Measurements from ENCODE around the gene DCST1. TPM values are rescaled to one million over a fixed set of nuclear protein-coding genes. Genes with fewer than 3 reads are reported as not detected.

DCST1 gene
- total RNA-seq, 1 experiment from 2014 or later: not detected

DNA sequence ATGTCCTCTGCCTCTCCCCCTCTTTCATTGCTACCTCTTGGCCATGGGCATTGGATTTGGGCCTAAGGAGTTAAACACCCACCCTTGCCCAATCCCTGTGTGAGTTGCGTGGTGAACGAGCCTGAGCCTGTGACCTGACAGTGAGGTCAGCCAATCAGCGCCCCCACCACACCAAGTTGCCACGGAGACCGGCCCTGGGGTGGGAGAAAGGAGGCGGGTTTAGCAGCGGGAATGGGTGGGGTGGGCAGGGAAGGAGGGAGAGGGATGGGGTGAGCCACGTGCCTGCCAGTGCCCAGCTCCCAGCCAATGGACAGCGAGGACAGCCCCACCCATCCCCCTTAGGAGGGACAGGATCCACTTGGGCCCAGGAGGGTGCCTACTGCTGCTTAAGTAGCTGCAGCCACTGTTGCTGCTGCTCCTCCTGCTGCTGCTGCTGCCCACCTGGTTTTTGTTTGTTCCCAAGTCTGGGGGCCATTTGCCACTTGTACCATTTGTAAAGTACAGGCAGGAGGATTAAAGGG, 21.5 kb upstream of the DCST1 start:
- H3K4me3 ChIP-seq (ENCODE audit: low read depth, low read length, poor library complexity, severe bottlenecking): no peak overlapping the region

DNA sequence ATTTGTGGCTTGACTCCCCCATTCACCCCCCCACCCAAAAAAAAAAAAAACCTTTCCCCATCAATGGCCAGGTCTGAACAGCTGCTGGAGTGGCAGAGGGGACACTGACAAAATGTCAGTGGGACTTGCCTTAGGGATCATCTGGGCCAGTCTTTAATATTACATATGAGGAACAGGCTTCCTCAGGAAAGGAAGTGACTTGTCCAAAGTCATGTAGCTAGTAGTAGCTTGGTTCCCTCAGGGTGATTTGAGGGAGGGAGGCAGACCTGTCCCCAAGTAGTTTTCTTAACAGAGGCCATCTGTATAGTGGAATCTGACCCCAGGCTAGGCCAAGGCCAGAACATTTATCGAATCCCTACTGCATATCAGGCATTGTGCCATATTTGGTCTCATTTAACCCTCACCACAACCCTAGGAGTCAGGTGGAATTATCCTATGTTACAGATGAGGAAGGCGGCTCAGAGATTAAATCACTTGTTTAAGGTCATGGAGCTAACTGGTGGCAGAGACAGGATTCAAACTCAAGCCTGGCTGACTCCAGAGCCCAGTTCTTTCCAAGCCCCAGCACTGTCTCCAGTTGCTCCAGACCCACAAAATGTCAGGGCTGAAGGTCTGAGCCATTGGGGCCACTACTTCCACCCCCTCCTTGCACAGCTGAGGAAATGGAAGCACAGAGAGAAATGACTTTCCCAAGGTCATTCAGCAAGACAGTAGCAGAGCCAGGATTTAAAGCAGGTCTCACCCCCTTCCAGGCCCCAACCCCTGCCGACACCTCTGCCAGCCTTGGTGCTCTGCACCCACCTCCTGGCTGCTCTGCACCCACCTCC, 20.6 kb upstream of the DCST1 start:
- intact Hi-C loops (cut with micrococcal nuclease; ENCODE audit: unreplicated experiment): no loop called here
- no TSS peak for BruUV-seq (replicated peaks)
- peak overlapping the region; percentile 42 for H3K27ac ChIP-seq (ENCODE audit: low read depth, low read length, poor library complexity, severe bottlenecking)
- peaks cover 18% of the 10 kb centered on the region for H3K4me1 ChIP-seq (ENCODE audit: insufficient read depth, low read length, poor library complexity, severe bottlenecking)
- peaks cover 16% of the 10 kb centered on the region for H3K36me3 ChIP-seq (ENCODE audit: insufficient read depth, low read length, poor library complexity, severe bottlenecking)
- DNase-seq (ENCODE audit: low spot score): no peak
- H3K9me3 ChIP-seq (ENCODE audit: low read depth, low read length, poor library complexity, severe bottlenecking): no peaks in the 10 kb centered on the region
- TF ChIP-seq EZH2 (IDR thresholded peaks at IDR 0.05; ENCODE audit: borderline replicate concordance, low read depth, low read length, poor library complexity, severe bottlenecking): no peak
- TF ChIP-seq, protein P1, sequence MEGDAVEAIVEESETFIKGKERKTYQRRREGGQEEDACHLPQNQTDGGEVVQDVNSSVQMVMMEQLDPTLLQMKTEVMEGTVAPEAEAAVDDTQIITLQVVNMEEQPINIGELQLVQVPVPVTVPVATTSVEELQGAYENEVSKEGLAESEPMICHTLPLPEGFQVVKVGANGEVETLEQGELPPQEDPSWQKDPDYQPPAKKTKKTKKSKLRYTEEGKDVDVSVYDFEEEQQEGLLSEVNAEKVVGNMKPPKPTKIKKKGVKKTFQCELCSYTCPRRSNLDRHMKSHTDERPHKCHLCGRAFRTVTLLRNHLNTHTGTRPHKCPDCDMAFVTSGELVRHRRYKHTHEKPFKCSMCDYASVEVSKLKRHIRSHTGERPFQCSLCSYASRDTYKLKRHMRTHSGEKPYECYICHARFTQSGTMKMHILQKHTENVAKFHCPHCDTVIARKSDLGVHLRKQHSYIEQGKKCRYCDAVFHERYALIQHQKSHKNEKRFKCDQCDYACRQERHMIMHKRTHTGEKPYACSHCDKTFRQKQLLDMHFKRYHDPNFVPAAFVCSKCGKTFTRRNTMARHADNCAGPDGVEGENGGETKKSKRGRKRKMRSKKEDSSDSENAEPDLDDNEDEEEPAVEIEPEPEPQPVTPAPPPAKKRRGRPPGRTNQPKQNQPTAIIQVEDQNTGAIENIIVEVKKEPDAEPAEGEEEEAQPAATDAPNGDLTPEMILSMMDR (conservative IDR thresholded peaks at IDR 0.05; ENCODE audit: low read depth, low read length): no peak
- H3K4me3 ChIP-seq (ENCODE audit: low read depth, low read length, poor library complexity, severe bottlenecking): no peak overlapping the region
- POLR2A ChIA-PET (ENCODE audit: low non-redundant PET): no interaction called here
- CTCF ChIA-PET: interaction anchor here (0.6 kb wide), 3 partner anchors 85 to 466 kb away, joined by 6 to 10 read pairs (median 6); no protein-coding TSS in a partner anchor
- H3K27me3 ChIP-seq (replicated peaks; ENCODE audit: insufficient read depth, low read depth, low read length, poor library complexity): no peaks in the 10 kb centered on the region

More for the DNA sequence above, 21.5 kb upstream of the DCST1 start:
- TF ChIP-seq, protein P1 (conservative IDR thresholded peaks at IDR 0.05; ENCODE audit: low read depth, low read length): no peak
- TF ChIP-seq EZH2 (IDR thresholded peaks at IDR 0.05; ENCODE audit: borderline replicate concordance, low read depth, low read length, poor library complexity, severe bottlenecking): no peak
- ChIA-PET CTCF (interaction anchor here (0.9 kb wide), 1 partner anchor 40 kb away, joined by 6 read pairs; no protein-coding TSS in a partner anchor), POLR2A (ENCODE audit: low non-redundant PET) (no interaction called here)
- intact Hi-C loops (cut with micrococcal nuclease; ENCODE audit: unreplicated experiment): no loop called here
- Histone ChIP-seq H3K27me3 (replicated peaks; ENCODE audit: insufficient read depth, low read depth, low read length, poor library complexity) (no peaks in the 10 kb centered on the region), H3K9me3 (ENCODE audit: low read depth, low read length, poor library complexity, severe bottlenecking) (no peaks in the 10 kb centered on the region), H3K4me1 (ENCODE audit: insufficient read depth, low read length, poor library complexity, severe bottlenecking) (peaks cover 11% of the 10 kb centered on the region), H3K36me3 (ENCODE audit: insufficient read depth, low read length, poor library complexity, severe bottlenecking) (peaks cover 16% of the 10 kb centered on the region), H3K27ac (ENCODE audit: low read depth, low read length, poor library complexity, severe bottlenecking) (peak overlapping the region; percentile 42)
- no TSS peak for BruUV-seq (replicated peaks)
- peak; percentile 61 for DNase-seq (ENCODE audit: low spot score)

DNA sequence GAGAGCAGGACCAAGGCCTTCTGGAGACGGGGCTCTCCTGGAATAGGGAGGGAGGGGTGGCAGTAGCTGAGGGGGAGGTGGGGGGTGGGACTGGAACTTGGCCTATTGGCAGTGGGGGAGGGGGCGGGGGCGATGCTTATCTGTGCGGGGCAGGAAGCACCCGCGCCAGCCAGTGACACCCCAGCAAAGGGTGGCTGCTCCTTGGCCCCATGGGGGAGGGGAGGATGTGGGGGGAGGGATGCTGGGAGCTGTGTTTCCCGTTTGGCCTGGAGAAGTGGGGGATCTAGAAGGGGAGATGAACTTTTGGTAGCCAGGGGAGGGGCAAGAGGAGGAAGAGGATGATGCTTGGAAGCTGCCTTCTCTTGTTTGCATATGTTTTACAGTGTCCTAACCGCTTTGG, 20.0 kb upstream of the DCST1 start:
- ChIA-PET POLR2A (ENCODE audit: low non-redundant PET) (no interaction called here), CTCF (no interaction called here)

More for the DNA sequence above, 20.0 kb upstream of the DCST1 start:
- no TSS peak for BruUV-seq (replicated peaks)
- no peak overlapping the region for H3K27ac ChIP-seq (ENCODE audit: low read depth, low read length, poor library complexity, severe bottlenecking)
- peaks cover 19% of the 10 kb centered on the region for H3K4me1 ChIP-seq (ENCODE audit: insufficient read depth, low read length, poor library complexity, severe bottlenecking)
- no peaks in the 10 kb centered on the region for H3K9me3 ChIP-seq (ENCODE audit: low read depth, low read length, poor library complexity, severe bottlenecking)
- no peak for DNase-seq (ENCODE audit: low spot score)
- TF ChIP-seq, protein P1 (conservative IDR thresholded peaks at IDR 0.05; ENCODE audit: low read depth, low read length): no peak
- no peak for TF ChIP-seq EZH2 (IDR thresholded peaks at IDR 0.05; ENCODE audit: borderline replicate concordance, low read depth, low read length, poor library complexity, severe bottlenecking)
- peaks cover 16% of the 10 kb centered on the region for H3K36me3 ChIP-seq (ENCODE audit: insufficient read depth, low read length, poor library complexity, severe bottlenecking)
- H3K27me3 ChIP-seq (replicated peaks; ENCODE audit: insufficient read depth, low read depth, low read length, poor library complexity): no peaks in the 10 kb centered on the region
- intact Hi-C loops (cut with micrococcal nuclease; ENCODE audit: unreplicated experiment): no loop called here
- H3K4me3 ChIP-seq (ENCODE audit: low read depth, low read length, poor library complexity, severe bottlenecking): no peak overlapping the region
